Bronchial epithelial cell (primary cell): ENCODE results near the gene NCOA6. TPM values are rescaled to one million over a fixed set of nuclear protein-coding genes. Genes with fewer than 3 reads are reported as not detected.
A peak's percentile ranks its signal among the peaks of the same experiment; 100 is the strongest.

ENCODE experiments used
- DNase-seq: peaks from one replicate; pipeline ENCODE4 v3.0.0-alpha.2; 2010; ENCODE audit warnings: low read depth
- FAIRE-seq: peaks from 2 replicates; lab custom pipeline; 2011; peaks lifted over from hg19 to GRCh38; lab: Jason Lieb, UNC
- H3K27me3 ChIP-seq: 2 replicates; pipeline ENCODE4 v1.5.1; 2011; ENCODE audit warnings: low read length; ENCODE audit not compliant: control insufficient read depth, insufficient read depth
- H3K36me3 ChIP-seq: 2 replicates; pipeline ENCODE4 v1.5.1; 2011; ENCODE audit warnings: low read length; ENCODE audit not compliant: control insufficient read depth, insufficient read depth
- H3K4me3 ChIP-seq: 2 replicates; pipeline ENCODE4 v1.5.1; 2011; ENCODE audit warnings: mild to moderate bottlenecking, low read depth, low read length, control low read depth
- total RNA-seq: library from RNA; depleted of rRNA; stranded (reverse); fragments of >200 nt; gene quantifications from 2 replicates; pipeline ENCODE4 v1.2.1, GENCODE V29; 2014
- TF ChIP-seq, protein P1 (sequence below): IDR thresholded peaks from 2 replicates; pipeline ENCODE4 v1.5.1; 2011; ENCODE audit warnings: mild to moderate bottlenecking, moderate library complexity, low read length, control low read depth, inconsistent platforms; ENCODE audit not compliant: insufficient read depth, severe bottlenecking

The NCOA6 gene
- total RNA-seq, 1 donor from 2014 or later = 5.5 TPM

DNA sequence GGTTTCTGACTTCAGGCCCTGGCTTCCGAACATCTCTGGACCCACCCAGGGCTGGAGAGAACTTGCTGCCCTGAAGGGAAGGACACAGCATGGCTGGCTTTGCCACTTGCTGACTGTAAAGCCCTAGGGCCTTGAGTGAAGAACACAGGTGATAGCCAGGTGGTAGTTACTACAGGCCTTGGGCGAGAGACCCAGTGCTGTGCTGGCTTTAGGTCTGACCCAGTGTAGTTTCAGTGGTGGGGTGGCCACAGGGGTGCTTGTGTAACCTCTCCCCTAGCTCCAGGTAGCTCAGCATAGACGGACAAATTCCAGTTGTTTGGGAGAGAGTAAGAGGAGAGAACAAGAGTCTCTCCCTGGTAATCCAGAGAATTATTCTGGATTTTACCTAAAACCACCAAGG, 27.1 kb downstream of the NCOA6 start:
- H3K36me3 ChIP-seq = no peaks in the 10 kb centered on the region
- DNase-seq (no peak), FAIRE-seq (no peak)

DNA sequence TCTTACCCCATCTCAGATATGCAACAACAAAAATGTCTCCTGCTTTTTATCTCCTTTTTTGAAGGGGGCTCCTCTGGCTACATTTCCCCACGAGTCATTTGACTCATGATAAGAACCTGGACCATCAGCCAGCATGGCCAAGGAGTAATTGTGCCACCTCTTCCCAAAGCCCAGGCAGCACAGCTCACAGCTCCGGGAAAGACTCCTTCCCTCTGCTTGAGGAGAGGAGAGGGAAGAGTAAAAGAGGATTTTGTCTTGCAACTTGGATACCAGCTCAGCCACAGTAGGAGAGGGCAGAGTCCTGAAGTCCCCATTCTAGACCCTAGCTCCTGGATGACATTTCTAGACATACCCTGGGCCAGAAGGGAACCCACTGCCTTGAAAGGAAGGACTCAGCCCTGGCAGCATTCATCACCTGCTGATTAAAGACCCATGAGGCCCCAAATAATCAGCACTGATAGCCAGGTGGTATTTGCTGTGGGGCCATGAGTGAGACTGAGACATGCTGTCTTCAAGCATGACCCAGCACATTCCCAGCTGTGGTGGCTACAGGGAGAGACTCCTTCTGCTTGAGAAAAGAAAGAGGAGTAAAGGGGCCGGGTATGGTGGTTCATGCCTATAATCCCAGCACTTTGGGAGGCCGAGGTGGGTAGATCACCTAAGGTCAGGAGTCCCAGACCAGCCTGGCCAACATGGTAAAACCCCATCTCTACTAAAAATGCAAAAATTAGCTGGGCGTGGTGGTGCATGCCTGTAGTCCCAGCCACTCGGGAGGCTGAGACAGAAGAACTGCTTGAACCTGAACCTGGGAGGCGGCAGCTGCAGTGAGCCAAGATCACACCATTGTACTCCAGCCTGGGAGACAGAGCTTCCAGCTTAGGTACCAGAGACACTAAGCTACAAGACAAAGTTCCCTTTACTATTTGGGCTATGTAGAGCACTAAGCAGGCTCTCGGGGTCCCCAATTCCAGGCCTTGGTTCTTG, 28.1 kb downstream of the NCOA6 start:
- no peaks in the 10 kb centered on the region for H3K27me3 ChIP-seq
- TF ChIP-seq, protein P1, sequence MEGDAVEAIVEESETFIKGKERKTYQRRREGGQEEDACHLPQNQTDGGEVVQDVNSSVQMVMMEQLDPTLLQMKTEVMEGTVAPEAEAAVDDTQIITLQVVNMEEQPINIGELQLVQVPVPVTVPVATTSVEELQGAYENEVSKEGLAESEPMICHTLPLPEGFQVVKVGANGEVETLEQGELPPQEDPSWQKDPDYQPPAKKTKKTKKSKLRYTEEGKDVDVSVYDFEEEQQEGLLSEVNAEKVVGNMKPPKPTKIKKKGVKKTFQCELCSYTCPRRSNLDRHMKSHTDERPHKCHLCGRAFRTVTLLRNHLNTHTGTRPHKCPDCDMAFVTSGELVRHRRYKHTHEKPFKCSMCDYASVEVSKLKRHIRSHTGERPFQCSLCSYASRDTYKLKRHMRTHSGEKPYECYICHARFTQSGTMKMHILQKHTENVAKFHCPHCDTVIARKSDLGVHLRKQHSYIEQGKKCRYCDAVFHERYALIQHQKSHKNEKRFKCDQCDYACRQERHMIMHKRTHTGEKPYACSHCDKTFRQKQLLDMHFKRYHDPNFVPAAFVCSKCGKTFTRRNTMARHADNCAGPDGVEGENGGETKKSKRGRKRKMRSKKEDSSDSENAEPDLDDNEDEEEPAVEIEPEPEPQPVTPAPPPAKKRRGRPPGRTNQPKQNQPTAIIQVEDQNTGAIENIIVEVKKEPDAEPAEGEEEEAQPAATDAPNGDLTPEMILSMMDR = no peak
- no peak for FAIRE-seq
- no peaks in the 10 kb centered on the region for H3K36me3 ChIP-seq
- no peak overlapping the region for H3K4me3 ChIP-seq
- no peak for DNase-seq

More for the DNA sequence above, 27.1 kb downstream of the NCOA6 start:
- Histone ChIP-seq H3K27me3 (no peaks in the 10 kb centered on the region), H3K4me3 (no peak overlapping the region)
- TF ChIP-seq, protein P1 = no peak

DNA sequence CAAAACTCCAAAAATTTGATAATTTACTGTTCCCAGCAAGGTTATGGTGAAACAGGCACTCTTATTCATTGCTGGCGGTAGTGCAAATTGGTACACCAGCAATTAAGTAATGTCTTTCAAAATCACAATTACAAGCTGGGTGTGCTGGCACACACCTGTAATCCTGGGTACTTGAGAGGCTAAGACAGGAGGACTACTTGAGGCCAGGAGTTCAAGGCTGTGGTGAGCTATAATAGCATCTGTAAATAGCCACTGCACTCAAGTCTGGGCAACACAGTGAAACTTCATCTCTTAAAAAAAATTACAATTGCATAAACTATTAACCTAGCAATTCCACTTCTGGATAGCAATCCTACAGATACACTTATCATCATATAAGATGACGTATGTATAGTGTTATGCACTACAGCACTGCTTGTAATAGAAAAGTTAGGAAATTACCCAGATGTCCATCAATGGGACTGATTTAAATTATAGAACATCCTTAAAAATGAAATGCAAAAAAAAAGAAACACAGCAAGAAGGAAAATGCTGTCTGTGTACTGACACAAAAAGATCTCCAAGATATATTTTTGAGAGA, 31.4 kb downstream of the NCOA6 start:
- Histone ChIP-seq H3K36me3 (no peaks in the 10 kb centered on the region), H3K27me3 (no peaks in the 10 kb centered on the region), H3K4me3 (no peak overlapping the region)
- DNase-seq (peak; percentile 3), FAIRE-seq (no peak)
- TF ChIP-seq, protein P1 = no peak

DNA sequence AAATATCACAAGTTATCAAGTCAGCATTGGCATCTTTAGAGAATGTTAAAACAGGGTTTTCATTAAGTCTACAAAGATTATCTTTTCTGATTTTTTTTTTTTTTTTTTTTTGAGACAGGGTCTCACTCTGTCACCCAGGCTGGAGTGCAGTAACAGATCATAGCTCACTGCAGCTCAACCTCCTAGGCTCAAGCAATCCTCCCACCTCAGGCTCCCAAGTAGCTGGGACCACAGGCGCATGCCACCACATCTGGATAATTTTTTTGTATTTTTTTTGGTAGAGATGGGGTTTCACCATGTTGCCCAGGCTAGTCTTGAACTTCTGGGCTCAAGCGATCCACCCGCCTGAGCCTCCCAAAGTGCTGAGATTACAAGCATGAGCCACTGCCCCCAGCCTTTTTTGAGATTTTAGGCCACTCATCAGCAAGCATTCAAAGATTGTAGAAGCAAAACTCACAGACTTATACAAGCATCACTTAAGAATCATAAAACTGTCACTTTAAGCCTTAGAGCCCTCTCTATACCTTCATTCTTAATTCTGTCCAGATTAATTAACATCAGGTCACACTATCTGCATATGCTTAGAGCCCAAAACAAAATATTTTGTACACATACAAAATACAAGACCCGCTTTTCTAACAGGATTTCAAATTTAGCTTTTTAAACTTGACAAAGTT, 32.6 kb downstream of the NCOA6 start:
- FAIRE-seq = no peak

DNA sequence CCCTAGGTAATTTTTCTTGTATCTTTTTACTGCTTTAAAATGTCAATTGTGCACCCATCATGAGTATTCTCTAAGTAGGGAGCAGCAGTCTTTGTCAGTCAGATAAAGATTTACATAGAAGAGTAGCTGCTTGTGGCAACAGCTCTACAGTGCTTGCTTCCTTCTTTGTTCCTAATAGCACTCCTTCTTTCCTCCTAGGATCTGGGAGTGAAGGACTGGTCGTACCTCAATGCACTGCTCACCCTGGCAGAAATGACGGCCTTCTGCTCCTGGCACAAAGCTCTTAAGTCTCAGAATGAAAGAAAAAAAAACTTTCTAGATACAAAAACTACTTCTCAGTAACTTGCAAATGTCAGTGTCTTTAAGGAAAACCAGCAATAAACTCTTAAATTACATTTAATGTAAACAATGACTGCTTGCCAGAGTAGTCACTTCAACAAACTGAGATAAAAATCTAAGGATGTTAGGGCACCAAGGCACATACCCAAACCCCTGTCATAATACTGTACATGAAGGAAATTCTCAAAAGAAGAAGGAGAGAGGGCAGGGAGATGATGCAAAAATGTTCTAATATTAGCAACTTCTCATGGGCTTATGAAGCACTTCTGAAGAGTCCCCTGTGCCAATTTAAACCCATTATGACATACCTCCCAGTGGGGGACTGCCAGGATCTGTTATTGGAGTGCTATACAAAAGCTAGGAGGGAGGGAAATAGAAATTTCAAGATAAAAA, 34.0 kb downstream of the NCOA6 start:
- Histone ChIP-seq H3K4me3 (no peak overlapping the region), H3K27me3 (no peaks in the 10 kb centered on the region), H3K36me3 (no peaks in the 10 kb centered on the region)
- no peak for DNase-seq
- FAIRE-seq = no peak
- TF ChIP-seq, protein P1 = no peak

More for the DNA sequence above, 32.6 kb downstream of the NCOA6 start:
- Histone ChIP-seq H3K4me3 (no peak overlapping the region), H3K36me3 (no peaks in the 10 kb centered on the region), H3K27me3 (no peaks in the 10 kb centered on the region)
- DNase-seq = no peak
- TF ChIP-seq, protein P1 = no peak
